Spinal cord (tissue), 10 donors: ENCODE results near the gene SLC16A1. TPM values are rescaled to one million over a fixed set of nuclear protein-coding genes. Genes with fewer than 3 reads are reported as not detected.

Experiments used
- DNase-seq, 6 donors: peaks; one replicate each; pipeline versions ENCODE4 v3.0.0 to v3.0.0-alpha.2; 2013 to 2015; ENCODE audit warnings: low spot score in 6 of 6, low read depth in 4 of 6
- H3K27ac ChIP-seq: one replicate; pipeline ENCODE4 v1.5.1; 2013; ENCODE audit warnings: low read depth, low read length, control low read depth
- H3K27me3 ChIP-seq: one replicate; pipeline ENCODE4 v1.6.1; 2013; ENCODE audit warnings: low read length; ENCODE audit not compliant: control insufficient read depth, insufficient read depth
- H3K36me3 ChIP-seq: one replicate; pipeline ENCODE4 v1.6.1; 2013; ENCODE audit warnings: low read length; ENCODE audit not compliant: control insufficient read depth, insufficient read depth
- H3K4me1 ChIP-seq: one replicate; pipeline ENCODE4 v1.6.1; 2013; ENCODE audit warnings: low read length; ENCODE audit not compliant: control insufficient read depth, insufficient read depth
- H3K4me3 ChIP-seq: one replicate; pipeline ENCODE4 v1.5.1; 2013; ENCODE audit warnings: low read depth, low read length, control low read depth
- H3K9me3 ChIP-seq: one replicate; pipeline ENCODE4 v1.6.1; 2013; ENCODE audit warnings: low read length; ENCODE audit not compliant: control insufficient read depth, insufficient read depth
- WGBS: methylation state at CpG from one replicate; pipeline ENCODE4 v1.1.5; 2013; ENCODE audit warnings: missing lambda C conversion rate; ENCODE audit not compliant: insufficient coverage; 5-methylcytosine and 5-hydroxymethylcytosine counted together
- polyA plus RNA-seq, 2 donors: library from polyadenylated mRNA; unstranded; fragments of 120-200 nt; gene quantifications; one replicate each; pipeline ENCODE4 v1.2.1, GENCODE V29; 2013; ENCODE audit not compliant: insufficient read length in 2 of 2
- total RNA-seq, 2 donors: library from RNA; depleted of rRNA in 1 of 2; stranded (reverse); fragments of 120-200 nt in 1 of 2; fragments of >200 nt in 1 of 2; gene quantifications; one replicate each; pipeline versions ENCODE4 v1.2.3 to v1.2.4, GENCODE V29; 2013 to 2014
- donor health status: healthy.

Gene SLC16A1
- total and polyA plus RNA-seq, 4 donors = 60.3 to 127 (median 91.5) TPM

GRCh38 chr1:112878321-112878720, 77.7 kb downstream of the SLC16A1 start:
- H3K27ac ChIP-seq = no peak overlapping the region
- H3K4me1 ChIP-seq = peaks cover 20% of the 10 kb centered on the region
- H3K9me3 ChIP-seq = no peaks in the 10 kb centered on the region
- no peaks in the 10 kb centered on the region for H3K27me3 ChIP-seq
- 74% methylated on average over 5 of the region's 9 CpGs for WGBS
- DNase-seq = no peak
- H3K36me3 ChIP-seq = no peaks in the 10 kb centered on the region
- no peak overlapping the region for H3K4me3 ChIP-seq

- Histone ChIP-seq H3K4me3 (no peak overlapping the region), H3K4me1 (peaks cover 18% of the 10 kb centered on the region), H3K9me3 (no peaks in the 10 kb centered on the region), H3K27me3 (no peaks in the 10 kb centered on the region), H3K36me3 (no peaks in the 10 kb centered on the region), H3K27ac (no peak overlapping the region)
- peak in 2 of 6 donors; percentile 15 to 77 for DNase-seq
- WGBS = 0% methylated on average over 1 of the region's 2 CpGs
Observed at GRCh38 chr1:112877750-112878149, 78.2 kb downstream of the SLC16A1 start.

- Histone ChIP-seq H3K9me3 (no peaks in the 10 kb centered on the region), H3K4me3 (no peak overlapping the region), H3K27me3 (no peaks in the 10 kb centered on the region), H3K27ac (no peak overlapping the region), H3K36me3 (no peaks in the 10 kb centered on the region), H3K4me1 (peaks cover 7% of the 10 kb centered on the region)
- WGBS = no CpG with 5 or more reads among the region's 2 CpGs
- no peak for DNase-seq
Observed at GRCh38 chr1:112876315-112876714, 79.7 kb downstream of the SLC16A1 start.

GRCh38 chr1:112872551-112872962, 83.4 kb downstream of the SLC16A1 start:
- no peaks in the 10 kb centered on the region for H3K27me3 ChIP-seq
- H3K4me3 ChIP-seq = no peak overlapping the region
- H3K9me3 ChIP-seq = no peaks in the 10 kb centered on the region
- no peaks in the 10 kb centered on the region for H3K4me1 ChIP-seq
- DNase-seq = no peak
- no peaks in the 10 kb centered on the region for H3K36me3 ChIP-seq
- H3K27ac ChIP-seq = no peak overlapping the region
- no CpG with 5 or more reads among the region's 1 CpG for WGBS

- WGBS = 76% methylated on average over 3 of the region's 5 CpGs
- H3K36me3 ChIP-seq = no peaks in the 10 kb centered on the region
Observed at GRCh38 chr1:112870887-112871646, 84.9 kb downstream of the SLC16A1 start.

GRCh38 chr1:112869895-112870294, 86.1 kb downstream of the SLC16A1 start:
- H3K36me3 ChIP-seq = no peaks in the 10 kb centered on the region
- H3K4me3 ChIP-seq = no peak overlapping the region
- whole genome bisulfite sequencing = 91% methylated on average over 2 of the region's 4 CpGs
- H3K4me1 ChIP-seq = no peaks in the 10 kb centered on the region
- no peak overlapping the region for H3K27ac ChIP-seq
- H3K9me3 ChIP-seq = no peaks in the 10 kb centered on the region
- DNase-seq = no peak
- H3K27me3 ChIP-seq = no peaks in the 10 kb centered on the region

More at GRCh38 chr1:112870887-112871646, 84.9 kb downstream of the SLC16A1 start:
- H3K27ac ChIP-seq = no peak overlapping the region
- no peaks in the 10 kb centered on the region for H3K27me3 ChIP-seq
- H3K4me3 ChIP-seq = no peak overlapping the region
- DNase-seq = peak in 1 of 6 donors; percentile 18
- no peaks in the 10 kb centered on the region for H3K4me1 ChIP-seq
- no peaks in the 10 kb centered on the region for H3K9me3 ChIP-seq

- H3K36me3 ChIP-seq = no peaks in the 10 kb centered on the region
- H3K27me3 ChIP-seq = no peaks in the 10 kb centered on the region
- no peak for DNase-seq
- H3K9me3 ChIP-seq = no peaks in the 10 kb centered on the region
- no peak overlapping the region for H3K4me3 ChIP-seq
- no CpG with 5 or more reads among the region's 2 CpGs for WGBS
- H3K4me1 ChIP-seq = no peaks in the 10 kb centered on the region
- H3K27ac ChIP-seq = no peak overlapping the region
Observed at GRCh38 chr1:112868191-112868590, 87.8 kb downstream of the SLC16A1 start.

- H3K36me3 ChIP-seq = no peaks in the 10 kb centered on the region
- no peak overlapping the region for H3K27ac ChIP-seq
- H3K4me1 ChIP-seq = no peaks in the 10 kb centered on the region
- no peaks in the 10 kb centered on the region for H3K9me3 ChIP-seq
- no peaks in the 10 kb centered on the region for H3K27me3 ChIP-seq
- no peak for DNase-seq
- 92% methylated on average over 2 of the region's 5 CpGs for WGBS
- H3K4me3 ChIP-seq = no peak overlapping the region
Observed at GRCh38 chr1:112866981-112867380, 89.0 kb downstream of the SLC16A1 start.

GRCh38 chr1:112866151-112866550, 89.8 kb downstream of the SLC16A1 start:
- H3K4me3 ChIP-seq = no peak overlapping the region
- WGBS = 94% methylated on average over 2 of the region's 2 CpGs
- no peak for DNase-seq

GRCh38 chr1:112862753-112863426, 93.1 kb downstream of the SLC16A1 start:
- WGBS = 96% methylated on average over 3 of the region's 5 CpGs

More at GRCh38 chr1:112866151-112866550, 89.8 kb downstream of the SLC16A1 start:
- no peaks in the 10 kb centered on the region for H3K4me1 ChIP-seq
- H3K9me3 ChIP-seq = no peaks in the 10 kb centered on the region
- H3K36me3 ChIP-seq = no peaks in the 10 kb centered on the region
- H3K27ac ChIP-seq = no peak overlapping the region
- H3K27me3 ChIP-seq = no peaks in the 10 kb centered on the region

More at GRCh38 chr1:112862753-112863426, 93.1 kb downstream of the SLC16A1 start:
- no peak for DNase-seq
- Histone ChIP-seq H3K4me1 (no peaks in the 10 kb centered on the region), H3K36me3 (no peaks in the 10 kb centered on the region), H3K27ac (no peak overlapping the region), H3K9me3 (no peaks in the 10 kb centered on the region), H3K27me3 (no peaks in the 10 kb centered on the region), H3K4me3 (no peak overlapping the region)
